HG02973 (cell line): ENCODE data around the gene GPNMB.

ENCODE experiments used
- ATAC-seq: cut with Tn5 transposase; IDR thresholded peaks from one replicate; pipeline ENCODE4 v1.9.1; 2021; ENCODE audit warnings: moderate library complexity; ENCODE audit not compliant: unreplicated experiment

Gene GPNMB

DNA sequence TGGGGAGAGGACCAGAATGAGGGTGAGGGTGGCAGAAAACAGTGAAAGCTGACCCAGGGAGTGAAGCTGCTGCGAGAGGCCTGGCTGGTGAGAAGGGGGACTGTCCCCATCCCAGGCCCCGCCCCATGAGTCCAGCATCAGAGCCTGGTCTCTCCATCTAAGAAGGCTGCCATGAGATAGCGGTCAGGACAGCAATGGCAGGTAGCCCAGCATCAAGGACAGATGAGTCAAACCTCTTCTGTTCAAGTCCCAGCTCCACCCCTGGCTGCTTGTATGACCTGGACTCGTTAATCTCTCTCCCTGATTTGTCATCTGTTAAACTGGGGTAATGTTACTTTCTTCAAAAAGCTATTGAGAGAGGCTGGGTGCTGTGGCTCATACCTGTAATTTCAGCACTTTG lies 22.2 kb downstream of the GPNMB start:
- ATAC-seq: no peak

DNA sequence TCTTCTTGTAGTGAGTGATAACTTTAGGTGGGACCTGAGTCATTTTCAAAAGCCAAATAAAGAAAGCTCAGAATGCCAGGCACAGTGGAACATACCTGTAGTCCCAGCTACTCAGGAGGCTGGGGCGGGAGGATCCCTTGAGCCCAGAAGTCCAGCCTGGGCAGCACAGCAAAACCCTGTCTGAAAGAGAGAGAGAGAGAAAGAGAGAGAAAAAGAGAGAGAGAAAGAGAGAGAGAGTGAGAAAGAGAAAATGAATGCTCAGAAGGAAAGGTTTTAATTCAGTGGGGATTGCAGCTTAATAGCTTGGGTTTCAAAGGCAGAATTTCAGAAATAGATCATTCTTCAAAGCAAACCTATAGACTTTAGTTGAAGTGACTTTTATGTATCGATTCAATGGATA lies 25.7 kb downstream of the GPNMB start:
- no peak for ATAC-seq

DNA sequence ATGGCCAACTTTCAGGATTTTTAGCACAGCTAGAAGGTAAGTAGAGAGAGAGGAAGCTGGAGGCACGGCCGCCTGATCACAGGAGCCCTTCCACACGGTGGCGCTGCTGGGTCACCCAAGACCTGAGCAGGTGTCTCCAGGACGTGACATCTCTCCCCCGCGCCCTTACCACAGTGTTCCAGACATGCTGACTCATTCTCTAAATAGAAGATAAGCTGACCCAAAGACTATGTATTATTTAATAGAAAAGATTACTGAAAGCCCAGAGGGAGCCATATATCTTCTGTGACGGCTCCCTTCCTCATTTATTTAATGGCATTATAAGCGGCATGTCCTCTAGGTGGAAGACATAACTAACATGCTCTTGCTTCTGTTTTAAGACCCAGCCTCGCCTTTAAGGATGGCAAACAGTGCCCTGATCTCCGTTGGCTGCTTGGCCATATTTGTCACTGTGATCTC lies 26.6 kb downstream of the GPNMB start:
- ATAC-seq: peak; percentile 96

DNA sequence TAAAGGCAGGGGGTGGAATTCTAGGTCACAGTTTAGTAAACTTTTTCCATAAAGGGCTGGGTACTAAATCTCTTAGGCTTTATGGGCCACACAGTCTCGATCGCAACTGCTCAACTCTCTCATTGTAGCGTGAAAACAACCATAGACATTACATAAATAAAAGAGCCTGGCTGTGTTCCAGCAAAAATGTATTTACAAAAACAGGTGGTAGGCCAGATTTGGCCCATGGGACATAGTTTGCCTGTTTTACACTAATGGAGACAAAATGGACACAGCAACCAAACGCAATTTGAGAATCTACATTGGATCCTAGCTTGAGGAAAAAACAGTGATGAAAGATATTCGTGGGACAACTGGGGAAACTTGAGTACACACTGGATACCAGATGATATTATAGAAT lies 29.3 kb downstream of the GPNMB start:
- no peak for ATAC-seq

DNA sequence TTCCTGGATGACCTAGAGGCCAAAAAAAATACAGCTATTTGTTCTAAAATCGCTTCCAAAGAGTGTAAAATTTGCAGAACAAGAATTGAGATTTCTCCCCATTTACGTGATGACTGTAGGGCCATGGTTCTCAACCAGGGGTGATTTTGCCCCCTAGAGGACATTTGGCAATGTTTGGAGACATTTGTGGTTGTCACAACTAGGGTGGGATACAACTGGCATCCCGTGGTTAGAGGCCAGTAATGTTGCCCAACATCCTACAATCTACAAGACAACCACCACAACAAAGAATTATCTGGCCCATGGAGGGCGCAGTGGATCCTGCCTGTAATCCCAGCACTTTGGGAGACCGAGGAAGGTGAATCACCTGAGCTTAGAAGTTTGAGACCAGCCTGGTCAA lies 29.8 kb downstream of the GPNMB start:
- no peak for ATAC-seq

DNA sequence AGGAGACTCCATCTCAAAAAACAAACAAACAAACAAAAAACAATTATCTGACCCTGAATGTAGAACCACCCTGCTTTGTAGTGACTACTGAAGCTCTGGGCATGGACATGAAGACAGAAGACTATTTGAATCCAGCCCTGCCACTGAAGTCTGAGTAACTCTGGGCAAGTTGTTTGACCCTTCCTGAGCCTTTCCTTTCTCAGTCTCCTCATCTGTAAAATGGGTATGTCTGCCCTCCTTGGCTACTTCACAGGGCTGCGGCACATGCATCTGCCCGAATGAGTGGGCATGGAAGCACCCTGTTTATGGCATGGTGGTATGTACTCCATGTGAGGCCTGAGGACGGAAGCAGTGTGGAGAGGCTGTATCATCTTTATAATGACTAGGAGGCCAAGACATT lies 30.4 kb downstream of the GPNMB start:
- no peak for ATAC-seq

DNA sequence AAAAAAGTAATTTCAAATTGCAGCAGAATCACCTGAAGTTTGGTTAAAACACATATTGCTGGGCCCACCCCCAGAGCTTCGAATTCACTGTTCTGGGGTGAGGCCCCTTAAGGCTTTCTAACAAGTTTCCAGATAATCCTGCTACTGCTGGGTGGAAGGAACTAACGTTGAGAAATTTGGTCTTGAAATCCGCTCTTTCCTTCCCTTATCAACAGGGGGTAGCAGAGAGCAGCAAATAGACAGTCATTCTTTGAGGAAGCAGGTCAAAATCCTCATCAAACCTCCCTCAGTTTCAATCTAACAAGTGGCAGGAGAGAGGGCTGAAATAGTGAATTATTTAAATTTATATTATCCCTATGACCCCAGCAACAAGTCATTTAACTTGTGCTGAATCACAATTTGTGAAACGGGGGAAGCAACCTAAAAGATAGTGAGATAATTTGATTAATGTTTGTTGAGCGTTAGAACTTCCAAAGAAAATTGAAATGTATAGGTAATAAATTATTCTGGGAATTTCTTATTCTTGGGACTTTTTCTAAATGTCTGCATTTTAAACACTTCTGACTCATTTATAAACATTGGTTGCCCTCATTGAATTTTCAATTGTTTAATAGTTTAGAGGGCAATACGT lies 30.9 kb downstream of the GPNMB start:
- no peak for ATAC-seq

DNA sequence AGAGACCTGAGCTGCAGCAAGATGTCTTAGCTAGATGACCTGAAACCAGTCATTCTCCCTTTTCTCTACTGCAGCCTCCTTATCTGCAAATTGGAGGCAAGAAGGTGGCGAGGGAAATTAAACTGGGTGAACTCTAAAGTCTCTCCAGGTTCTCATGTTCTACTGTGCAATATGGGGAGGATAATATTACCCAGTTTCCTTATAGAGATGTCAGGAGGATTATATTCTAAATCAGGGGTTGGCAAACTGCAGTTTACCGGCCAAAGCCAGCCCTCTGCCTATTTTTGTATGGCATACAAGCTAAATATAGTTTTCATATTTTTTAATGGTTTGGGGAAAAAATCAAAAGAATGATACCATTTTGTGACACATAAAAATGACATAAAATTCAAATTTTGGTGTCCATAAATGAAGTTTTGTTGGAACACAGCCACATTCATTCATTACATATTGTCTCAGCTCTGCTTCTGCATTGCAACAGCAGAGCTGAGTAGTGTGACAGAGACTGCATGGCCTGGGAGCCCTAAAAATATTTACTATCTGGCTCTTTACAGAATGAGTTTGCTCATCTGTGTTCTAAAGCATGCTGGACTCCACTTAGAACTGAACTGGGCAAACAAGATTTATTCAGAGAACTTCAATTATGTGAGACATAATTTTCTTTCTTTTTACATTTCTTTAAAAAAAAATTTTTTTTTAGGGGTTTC lies 33.4 kb downstream of the GPNMB start:
- no peak for ATAC-seq

DNA sequence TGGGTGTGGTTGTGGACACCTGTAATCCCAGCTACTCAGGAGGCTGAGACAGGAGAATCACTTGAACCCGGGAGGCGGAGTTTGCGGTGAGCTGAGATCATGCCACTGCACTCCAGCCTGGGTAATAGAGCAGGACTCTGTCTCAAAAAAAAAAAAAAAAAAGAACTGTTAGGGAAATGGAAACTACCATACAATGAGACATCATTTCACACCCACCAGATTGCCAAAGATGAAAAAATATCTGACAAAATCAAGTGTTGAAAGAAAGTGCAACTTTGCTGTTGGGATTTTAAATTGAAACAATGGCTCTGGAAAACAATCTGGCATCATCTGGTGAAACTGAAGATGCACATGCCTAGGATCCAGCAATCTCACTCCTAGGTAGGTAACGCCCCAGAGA lies 36.5 kb downstream of the GPNMB start:
- no peak for ATAC-seq

DNA sequence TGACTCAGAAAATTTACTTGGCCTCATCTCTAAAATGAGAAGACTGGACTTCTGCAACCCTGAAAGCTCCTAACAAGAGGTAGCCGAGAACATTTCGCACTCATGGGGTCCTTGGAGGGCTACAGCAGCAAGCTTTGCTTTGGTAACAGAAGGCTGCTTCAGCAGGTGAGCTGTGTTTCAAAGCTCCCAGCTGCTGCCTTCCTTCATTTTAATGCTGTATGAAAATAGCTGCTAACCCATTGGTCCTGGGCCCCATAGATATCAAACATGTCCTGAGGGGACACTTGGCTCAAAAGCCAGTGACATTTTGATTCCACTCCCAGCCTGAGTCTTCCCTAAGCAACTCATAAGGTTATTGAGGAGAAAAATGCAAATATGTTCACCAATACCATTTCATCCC lies 38.3 kb downstream of the GPNMB start:
- no peak for ATAC-seq

DNA sequence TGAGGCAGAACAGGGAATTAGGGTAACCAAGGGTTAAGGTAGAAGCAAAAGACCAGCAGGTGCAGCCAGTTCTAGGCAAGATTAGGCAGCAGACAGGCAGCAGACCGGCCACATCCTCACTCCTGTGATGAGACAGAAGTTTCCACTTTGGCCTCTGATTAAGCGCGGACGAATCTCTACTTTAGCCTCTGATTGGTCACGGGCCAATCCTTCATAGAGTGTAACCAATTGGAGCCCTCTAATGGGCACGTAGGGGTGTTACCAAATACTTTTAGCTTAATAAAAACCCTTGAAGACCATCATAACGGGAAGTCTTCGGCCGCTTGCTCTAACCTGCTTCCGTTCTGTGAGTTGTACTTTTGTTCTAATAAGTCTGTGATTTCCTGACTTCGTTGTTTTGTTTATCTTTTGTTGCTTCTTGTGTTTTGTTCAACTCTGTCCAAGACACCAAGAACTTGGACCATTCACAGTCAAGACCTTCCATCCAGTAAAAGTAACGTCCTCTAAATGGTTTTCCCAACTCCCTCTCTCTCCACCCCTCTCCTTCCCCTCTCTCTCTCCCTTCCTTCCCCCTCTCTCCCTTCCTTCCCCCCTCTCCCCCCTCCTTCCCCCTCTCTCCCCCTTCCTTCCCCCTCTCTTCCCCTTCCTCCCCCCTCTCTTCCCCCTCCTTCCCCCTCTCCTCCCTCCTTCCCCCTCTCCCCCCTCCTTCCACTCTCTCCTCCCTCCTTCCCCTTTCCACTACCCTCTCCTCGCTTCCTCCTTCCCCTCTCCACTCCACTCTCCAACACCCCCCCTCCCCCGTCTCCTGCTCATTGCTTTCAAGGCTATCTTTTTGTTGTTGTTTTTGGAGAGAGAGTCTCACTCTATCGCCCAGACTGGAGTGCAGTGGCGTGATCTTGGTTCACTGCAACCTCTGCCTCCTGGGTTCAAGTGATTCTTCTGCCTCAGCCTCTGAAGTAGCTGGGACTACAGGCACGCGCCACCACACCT lies 39.4 kb downstream of the GPNMB start:
- no peak for ATAC-seq

DNA sequence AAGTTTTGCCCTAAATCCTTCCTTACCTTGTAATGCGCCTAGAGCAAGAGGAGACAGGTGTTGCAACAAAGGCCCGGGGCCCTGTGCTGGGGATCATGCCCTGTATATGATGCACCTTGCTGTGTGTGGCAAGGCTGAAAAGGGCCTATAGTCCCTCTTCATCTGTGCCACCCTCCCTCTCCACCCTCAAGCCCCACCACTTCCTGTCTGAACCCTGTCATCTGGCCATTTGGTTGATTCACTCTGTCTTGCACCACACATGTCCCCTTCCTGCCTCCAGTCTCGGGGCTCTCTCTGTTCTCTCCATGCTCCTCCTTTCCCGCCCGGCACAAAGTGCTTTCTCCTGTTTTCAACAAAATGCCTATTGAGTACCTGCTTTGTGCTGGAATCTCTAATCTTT lies 41.0 kb downstream of the GPNMB start:
- no peak for ATAC-seq

DNA sequence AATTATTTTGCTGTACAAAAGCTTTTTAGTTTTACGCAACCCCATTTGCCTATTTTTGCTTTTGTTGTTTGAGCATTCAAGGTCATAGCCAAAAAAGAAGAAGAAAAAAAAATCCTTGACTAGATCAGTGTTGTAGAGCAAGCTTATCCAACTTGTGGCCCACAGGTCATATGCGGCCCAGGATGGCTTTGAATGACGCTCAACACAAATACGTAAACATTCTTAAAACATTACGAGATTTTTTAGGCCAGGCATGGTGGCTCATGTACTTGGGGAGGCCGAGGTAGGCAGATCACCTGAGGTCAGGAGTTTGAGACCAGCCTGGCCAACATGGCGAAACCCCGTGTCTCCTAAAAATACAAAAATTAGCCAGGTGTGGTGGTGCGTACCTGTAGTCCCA lies 44.4 kb downstream of the GPNMB start:
- ATAC-seq: no peak

DNA sequence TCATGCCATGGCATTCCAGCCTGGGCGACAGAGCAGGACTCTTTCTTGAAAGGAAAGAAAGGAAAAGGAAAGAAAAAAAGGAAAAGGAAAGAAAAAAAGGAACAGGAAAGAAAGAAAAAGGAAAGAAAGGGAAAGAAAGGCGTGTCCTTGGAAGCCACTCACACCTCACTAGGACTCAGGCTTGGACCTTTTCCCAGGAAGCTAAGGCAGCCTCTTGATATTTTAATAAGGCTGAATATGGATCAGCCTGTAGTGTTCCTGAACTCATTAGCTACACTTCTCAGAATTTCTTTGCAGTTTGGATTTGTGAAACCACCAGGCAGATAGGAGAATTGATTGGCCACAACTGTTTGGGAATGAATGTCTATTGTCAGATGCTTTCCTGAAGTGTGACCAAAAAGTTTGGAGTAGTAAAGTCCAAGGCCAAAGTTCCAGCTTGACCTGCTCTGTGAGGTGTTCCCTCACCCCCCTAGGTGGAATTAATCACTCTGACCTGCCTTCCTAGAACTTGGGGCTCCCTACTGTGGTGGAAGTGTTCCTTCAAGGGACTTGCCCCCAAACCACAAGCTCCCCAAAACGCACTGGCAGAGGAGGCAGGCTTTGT lies 45.5 kb downstream of the GPNMB start:
- no peak for ATAC-seq

DNA sequence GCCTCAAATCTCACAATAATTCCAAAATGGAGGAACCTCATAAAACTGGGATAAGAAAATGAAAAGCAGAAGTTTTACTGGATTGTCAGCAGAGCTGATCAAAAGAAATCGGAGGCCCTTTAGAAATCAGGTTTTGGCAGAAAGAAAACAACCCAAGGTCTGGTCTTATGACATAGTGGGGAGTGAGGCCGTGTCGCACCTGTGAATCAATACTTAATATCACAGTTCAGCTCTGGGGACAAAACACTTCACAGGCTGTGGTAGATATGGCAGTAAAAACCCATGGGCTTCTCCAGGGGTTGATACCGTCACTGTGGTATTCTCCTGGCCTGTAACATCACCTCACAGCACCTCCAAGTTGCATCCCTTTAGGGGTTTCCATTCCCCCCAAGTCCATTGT lies 46.0 kb downstream of the GPNMB start:
- ATAC-seq: no peak

DNA sequence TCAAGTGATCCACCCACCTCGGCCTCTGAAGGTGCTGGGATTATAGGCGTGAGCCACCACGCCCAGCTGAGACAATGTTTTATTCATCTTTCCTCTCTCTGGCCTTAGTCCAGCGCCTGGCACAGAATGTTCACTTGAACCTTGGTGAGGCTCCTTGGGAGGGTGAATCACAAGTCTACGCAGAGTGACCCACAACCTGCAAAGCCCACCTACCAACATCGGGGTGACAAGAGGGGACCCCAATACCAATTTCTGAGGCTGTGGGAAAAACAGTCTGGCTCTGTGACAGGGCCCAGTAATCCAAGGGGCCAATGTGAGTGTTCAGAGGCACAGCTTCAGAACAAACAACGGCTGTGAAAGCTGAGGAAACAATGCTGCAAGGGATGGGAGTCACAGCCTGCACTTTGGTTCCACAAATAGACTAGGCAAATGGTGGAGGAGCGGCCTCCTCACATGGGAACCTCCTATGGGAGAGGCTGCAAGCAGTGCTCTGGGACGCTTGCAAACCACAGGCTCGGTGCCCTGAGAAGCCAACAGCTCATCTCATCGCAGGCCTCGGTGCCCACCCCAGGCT lies 47.0 kb downstream of the GPNMB start:
- ATAC-seq: no peak

DNA sequence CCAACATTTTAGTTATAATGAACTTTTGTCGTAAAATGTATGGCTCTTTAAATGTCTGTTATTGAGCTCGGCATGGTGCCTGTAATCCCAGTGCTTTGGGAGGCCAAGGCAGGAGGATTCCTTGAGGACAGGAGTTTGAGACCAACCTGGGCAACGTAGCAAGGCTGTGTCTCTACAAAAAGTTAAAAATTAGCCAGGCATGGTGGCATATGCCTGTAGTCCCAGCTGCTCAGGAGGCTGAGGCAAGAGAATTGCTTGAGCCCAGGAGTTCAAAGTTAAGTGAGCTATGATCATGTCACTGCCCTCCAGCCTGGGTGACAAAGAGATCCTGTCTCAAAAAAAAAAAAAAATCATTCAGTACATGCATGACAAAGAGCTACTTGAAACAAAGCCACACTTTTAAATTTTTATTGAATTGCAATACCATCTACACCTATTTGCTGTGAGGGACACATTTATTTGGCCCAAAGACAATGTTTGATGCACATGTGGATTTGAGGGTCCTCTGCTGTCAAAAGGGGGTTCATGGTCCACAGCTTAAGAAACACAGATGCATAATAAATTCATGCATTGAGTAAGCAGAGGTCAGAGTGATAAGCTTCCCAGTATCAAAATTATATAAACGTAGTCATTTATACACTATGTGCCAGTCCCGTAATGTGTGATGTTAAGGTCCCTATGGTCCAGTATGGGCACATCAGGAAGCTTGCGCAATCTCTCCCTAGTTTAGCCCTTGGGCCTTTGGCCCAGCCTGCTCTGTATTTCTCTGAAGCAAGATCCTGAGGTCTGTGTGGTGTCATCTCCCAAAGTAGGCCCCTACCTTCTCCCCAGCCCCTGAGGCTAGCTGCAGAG lies 48.2 kb downstream of the GPNMB start:
- ATAC-seq: no peak

DNA sequence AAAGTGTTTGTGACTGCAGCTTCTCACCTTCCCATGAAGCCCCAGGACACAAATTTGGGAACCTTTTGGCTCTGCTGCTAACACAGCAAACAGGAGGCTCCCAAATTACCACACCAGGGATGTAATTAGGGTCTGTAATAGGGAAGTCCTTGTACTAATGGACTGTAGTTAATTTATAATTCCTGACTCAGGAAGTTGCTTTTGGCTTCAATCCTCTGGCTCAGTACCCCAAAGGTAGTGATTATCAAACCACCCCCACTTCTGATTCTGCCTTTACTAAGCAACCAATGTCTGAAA lies 48.8 kb downstream of the GPNMB start:
- no peak for ATAC-seq

DNA sequence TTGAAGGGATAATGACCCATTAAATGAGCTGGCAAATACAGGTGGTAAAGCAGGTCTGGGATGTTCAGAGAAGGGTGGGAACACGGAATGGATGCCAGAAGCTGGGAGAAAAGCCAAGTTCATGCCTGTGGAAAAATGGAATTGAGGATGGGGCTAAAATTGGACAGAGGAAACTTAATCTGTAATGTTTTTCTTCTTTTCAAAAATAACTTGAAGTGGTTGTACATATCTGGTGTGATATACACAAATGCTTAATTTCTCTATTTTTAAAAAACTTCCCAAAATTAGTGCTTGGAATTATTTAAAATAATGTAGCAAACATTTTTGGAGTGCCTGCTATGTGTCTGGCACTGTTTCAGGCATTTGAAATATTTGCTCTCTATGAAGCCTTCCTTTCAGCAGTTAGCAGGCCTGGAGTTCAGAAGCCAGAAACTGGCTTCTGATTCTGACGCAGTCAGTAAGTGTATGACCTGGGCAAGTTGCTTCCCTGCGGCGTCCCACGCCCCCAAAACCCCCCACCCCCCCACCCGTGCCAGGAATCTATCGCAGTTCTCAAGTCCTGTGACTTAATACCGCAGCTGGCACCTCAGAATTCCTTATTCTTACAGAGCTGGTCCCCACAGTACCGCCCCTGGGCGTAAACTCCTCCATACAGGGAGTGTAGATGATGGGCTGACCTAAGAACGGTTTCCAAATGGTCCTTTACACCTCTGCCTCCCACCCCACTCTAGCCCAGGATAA lies 51.7 kb downstream of the GPNMB start:
- ATAC-seq: no peak
